H1 (cell line): ENCODE results near the gene TTC31. TPM values are rescaled to one million over a fixed set of nuclear protein-coding genes. Genes with fewer than 3 reads are reported as not detected.

Source experiments
- CTCF ChIA-PET: fragments of 300-600 bp; sonication (Branson Sonifier 250); formaldehyde crosslinking; loops from one replicate; lab custom pipeline; 2021; ENCODE audit not compliant: partially characterized antibody; lab: Charles Lee
- POLR2A ChIA-PET: fragments of 300-600 bp; sonication (Branson Sonifier 250); formaldehyde crosslinking; loops from one replicate; lab custom pipeline; 2021; ENCODE audit warnings: inconsistent platforms; ENCODE audit not compliant: partially characterized antibody; lab: Charles Lee
- DNase-seq, 2 experiments: peaks; one replicate each; pipeline versions ENCODE4 v3.0.0 to v3.0.0-alpha.2; 2010 to 2022; ENCODE audit warnings: low spot score in 2 of 2, low read depth in 1 of 2, mixed read lengths in 1 of 2
- FAIRE-seq: peaks from 2 replicates; lab custom pipeline; 2011; peaks lifted over from hg19 to GRCh38; lab: Jason Lieb, UNC
- H2AFZ ChIP-seq: 2 replicates; pipeline ENCODE4 v1.8.1; 2012; ENCODE audit warnings: low read length, inconsistent platforms
- H2AK5ac ChIP-seq: 2 replicates; pipeline ENCODE4 v1.6.1; 2013; ENCODE audit warnings: low read depth, low read length
- H2BK120ac ChIP-seq: replicated peaks from 2 replicates; pipeline ENCODE3; 2013; ENCODE audit warnings: low read depth, low read length, inconsistent platforms
- H2BK12ac ChIP-seq: 2 replicates; pipeline ENCODE4 v1.6.1; 2013; ENCODE audit warnings: low read depth, low read length
- H2BK15ac ChIP-seq: 2 replicates; pipeline ENCODE4 v1.6.1; 2013; ENCODE audit warnings: low read length
- H2BK20ac ChIP-seq: 2 replicates; pipeline ENCODE4 v1.6.1; 2013; ENCODE audit warnings: low read length
- H2BK5ac ChIP-seq: 2 replicates; pipeline ENCODE4 v1.6.1; 2013; ENCODE audit warnings: low read depth, low read length
- H3K14ac ChIP-seq: 2 replicates; pipeline ENCODE4 v1.6.1; 2013; ENCODE audit warnings: inconsistent platforms; ENCODE audit not compliant: insufficient read length
- H3K18ac ChIP-seq: 2 replicates; pipeline ENCODE4 v1.6.1; 2013; ENCODE audit warnings: low read length; ENCODE audit errors: extremely low read depth
- H3K23ac ChIP-seq: 2 replicates; pipeline ENCODE4 v1.6.1; 2013; ENCODE audit warnings: inconsistent platforms; ENCODE audit not compliant: insufficient read length
- H3K23me2 ChIP-seq: 2 replicates; pipeline ENCODE4 v1.6.1; 2013; ENCODE audit warnings: low read depth, low read length
- H3K27ac ChIP-seq: 2 replicates; pipeline ENCODE4 v1.6.1; 2011; ENCODE audit warnings: low read depth, low read length, inconsistent platforms
- H3K27me3 ChIP-seq, 4 experiments: replicated peaks in 1 of 4; 1 replicate in 1 of 4; 2 replicates in 3 of 4; pipeline versions ENCODE4 v1.6.1 to v1.8.1; 2011 to 2013; ENCODE audit warnings: low read length in 3 of 4, mild to moderate bottlenecking in 3 of 4, inconsistent platforms in 2 of 4, mixed read lengths in 2 of 4, moderate library complexity in 1 of 4; ENCODE audit not compliant: control insufficient read depth in 3 of 4, insufficient read depth in 3 of 4; ENCODE audit errors: extremely low read depth in 1 of 4
- H3K36me3 ChIP-seq, 4 experiments: 2 replicates each; pipeline versions ENCODE4 v1.6.1 to v1.8.1; 2011 to 2013; ENCODE audit warnings: mild to moderate bottlenecking in 4 of 4, low read length in 3 of 4, moderate library complexity in 2 of 4, control low read depth in 1 of 4, inconsistent platforms in 1 of 4; ENCODE audit not compliant: insufficient read depth in 4 of 4, control insufficient read depth in 2 of 4
- H3K4ac ChIP-seq: replicated peaks from 2 replicates; pipeline ENCODE3; 2013; ENCODE audit warnings: low read length, low read depth, mixed read lengths, inconsistent platforms; ENCODE audit not compliant: insufficient read length
- H3K4me1 ChIP-seq, 4 experiments: replicated peaks in 1 of 4; 1 replicate in 1 of 4; 2 replicates in 3 of 4; pipeline versions ENCODE4 v1.6.1 to v1.8.1; 2011 to 2013; ENCODE audit warnings: low read length in 3 of 4, inconsistent platforms in 2 of 4, mixed read lengths in 1 of 4; ENCODE audit not compliant: insufficient read depth in 4 of 4, control insufficient read depth in 3 of 4
- H3K4me2 ChIP-seq, 2 experiments: 2 replicates each; pipeline versions ENCODE4 v1.6.1 to v1.8.1; 2011 to 2013; ENCODE audit warnings: low read depth in 2 of 2, low read length in 2 of 2, control low read depth in 1 of 2, inconsistent platforms in 1 of 2, mild to moderate bottlenecking in 1 of 2; ENCODE audit not compliant: insufficient read depth in 1 of 2
- H3K4me3 ChIP-seq, 4 experiments: fragments of 200-600, 300-600 bp in 1 of 4; sonication (generic), shearing (Covaris generic), sonication (Bioruptor Twin) in 1 of 4; 2 replicates each; pipeline versions ENCODE4 v1.5.1 to v1.8.1; 2011 to 2016; ENCODE audit warnings: low read length in 4 of 4, low read depth in 3 of 4, control low read depth in 2 of 4, inconsistent platforms in 2 of 4, mild to moderate bottlenecking in 2 of 4, mixed read lengths in 1 of 4, moderate library complexity in 1 of 4; ENCODE audit not compliant: insufficient read depth in 2 of 4; ENCODE audit errors: extremely low read depth in 1 of 4
- H3K56ac ChIP-seq: replicated peaks from 2 replicates; pipeline ENCODE3; 2013; ENCODE audit warnings: low read depth, mild to moderate bottlenecking, mixed read lengths, low read length, inconsistent platforms; ENCODE audit not compliant: insufficient read length
- H3K79me1 ChIP-seq: 2 replicates; pipeline ENCODE4 v1.6.1; 2013; ENCODE audit warnings: low read depth, low read length, control low read depth
- H3K79me2 ChIP-seq, 2 experiments: 2 replicates each; pipeline versions ENCODE4 v1.6.1 to v1.8.1; 2012 to 2013; ENCODE audit warnings: low read length in 2 of 2, mild to moderate bottlenecking in 2 of 2, inconsistent platforms in 1 of 2; ENCODE audit not compliant: insufficient read depth in 2 of 2, control insufficient read depth in 1 of 2
- H3K9ac ChIP-seq, 4 experiments: replicated peaks in 1 of 4; 1 replicate in 1 of 4; 2 replicates in 3 of 4; pipeline versions ENCODE4 v1.6.1 to v1.8.1; 2011 to 2013; ENCODE audit warnings: low read depth in 3 of 4, low read length in 3 of 4, control low read depth in 2 of 4, mild to moderate bottlenecking in 2 of 4, moderate library complexity in 2 of 4, inconsistent platforms in 1 of 4; ENCODE audit errors: extremely low read depth in 1 of 4
- H3K9me3 ChIP-seq, 2 experiments: 2 replicates each; pipeline versions ENCODE4 v1.6.1 to v1.8.1; 2012 to 2013; ENCODE audit warnings: mild to moderate bottlenecking in 2 of 2, moderate library complexity in 2 of 2, control low read depth in 1 of 2, inconsistent platforms in 1 of 2, low read depth in 1 of 2, low read length in 1 of 2, mixed read lengths in 1 of 2; ENCODE audit not compliant: insufficient read depth in 2 of 2
- H4K20me1 ChIP-seq, 2 experiments: replicated peaks in 1 of 2; 2 replicates each; pipeline versions ENCODE3 to v1.8.1; 2011 to 2013; ENCODE audit warnings: inconsistent platforms in 2 of 2, low read length in 2 of 2, mild to moderate bottlenecking in 1 of 2; ENCODE audit not compliant: insufficient read depth in 2 of 2, control insufficient read depth in 1 of 2
- H4K5ac ChIP-seq: 2 replicates; pipeline ENCODE4 v1.6.1; 2013; ENCODE audit warnings: low read length, low read depth, mixed read lengths, inconsistent platforms; ENCODE audit not compliant: insufficient read length
- H4K8ac ChIP-seq: 2 replicates; pipeline ENCODE4 v1.8.0; 2013; ENCODE audit warnings: mild to moderate bottlenecking, moderate library complexity, low read length, inconsistent platforms; ENCODE audit not compliant: insufficient read depth; ENCODE audit errors: extremely low read depth
- H4K91ac ChIP-seq: replicated peaks from 2 replicates; pipeline ENCODE3; 2013; ENCODE audit warnings: low read length, mixed read lengths, inconsistent platforms; ENCODE audit not compliant: insufficient read length
- GABPA ChIP-seq: IDR thresholded peaks from 2 replicates; pipeline ENCODE4 v1.6.1; 2011; ENCODE audit warnings: mild to moderate bottlenecking, low read length, moderate library complexity, borderline replicate concordance; ENCODE audit not compliant: insufficient read depth
- SAP30 ChIP-seq: fragments of 300-600 bp; sonication (generic); IDR thresholded peaks from 2 replicates; pipeline ENCODE4 v1.7.1; 2012; ENCODE audit warnings: low read length, moderate library complexity, mild to moderate bottlenecking, inconsistent platforms; ENCODE audit not compliant: insufficient read depth, insufficient replicate concordance
- WGBS, 2 experiments: shearing (Covaris generic) in 1 of 2; methylation state at CpG; one replicate each; pipeline versions ENCODE4 v1.1.6 to v1.1.7; 2013 to 2015; ENCODE audit warnings: low lambda C conversion rate in 2 of 2, mixed read lengths in 2 of 2, inconsistent platforms in 1 of 2, low coverage in 1 of 2, missing lambda C conversion rate in 1 of 2; ENCODE audit not compliant: insufficient replicate concordance in 2 of 2, insufficient coverage in 1 of 2, insufficient read length in 1 of 2; ENCODE audit errors: extremely low coverage in 1 of 2, missing lambda C conversion rate in 1 of 2; 5-methylcytosine and 5-hydroxymethylcytosine counted together
- polyA plus RNA-seq, 7 experiments: library from polyadenylated mRNA; depleted of rRNA in 3 of 7; stranded (reverse) in 5 of 7; unstranded in 2 of 7; fragments of >200 nt in 5 of 7; fragments of 200-250 nt in 2 of 7; gene quantifications; 1 replicate in 5 of 7; 2 replicates in 1 of 7; 4 replicates in 1 of 7; pipeline versions ENCODE4 v1.2.1 to v1.2.3, GENCODE V29; 2011 to 2013; ENCODE audit warnings: missing spikeins in 2 of 7, mixed read lengths in 2 of 7
- total RNA-seq: library from RNA; stranded (reverse); fragmentation: NEBNext Ultra II Directional; extraction: Animal tissue kit (Norgen Biotek cat#: 25700); gene quantifications from 2 replicates; pipeline ENCODE4 v1.2.1, GENCODE V29; 2021

Gene TTC31
- total and polyA plus RNA-seq, 2 of the 8 experiments (the other 6 are each of a cell fraction or from before 2014, with no cell fraction given): 28.8 to 29.9 TPM

- Histone ChIP-seq H3K23me2 (peaks cover 6% of the 10 kb centered on the region; the same call in 1 of the 2 replicates), H3K27me3 (no peaks in the 10 kb centered on the region; a peak in 2 of 7 replicates), H3K27ac (peak overlapping the region; percentile 87), H3K79me2 (peaks cover 4 to 42% of the 10 kb centered on the region in 2 experiments; a peak in 2 of 4 replicates), H3K23ac (no peak overlapping the region), H4K91ac (no peak overlapping the region), H2AFZ (no peak overlapping the region), H4K8ac (peak overlapping the region; percentile 54; the same call in 1 of the 2 replicates), H2AK5ac (no peak overlapping the region), H2BK5ac (no peak overlapping the region), H2BK15ac (no peak overlapping the region; the same call in 1 of the 2 replicates), H3K9me3 (no peaks in the 10 kb centered on the region), H4K5ac (peak overlapping the region; percentile 80), H3K18ac (peak overlapping the region; percentile 68), H3K4me3 (peak overlapping the region; percentile 69 to 90 (median 80)), H3K36me3 (peaks cover 0 to 5% (median under 1%) of the 10 kb centered on the region in 4 experiments; a peak in 1 of 8 replicates), H3K79me1 (peaks cover 19% of the 10 kb centered on the region), H2BK20ac (no peak overlapping the region), H2BK120ac (no peak overlapping the region), H3K56ac (peak overlapping the region; percentile 13), H3K14ac (no peak overlapping the region), H3K4ac (no peak overlapping the region), H4K20me1 (peaks cover 6 to 12% of the 10 kb centered on the region in 2 experiments), H2BK12ac (peak overlapping the region; percentile 62; the same call in 1 of the 2 replicates), H3K4me2 (peak overlapping the region; percentile 68 to 92), H3K9ac (peak overlapping the region; percentile 1 to 77 (median 74); a peak in 6 of 7 replicates), H3K4me1 (peaks cover 4 to 24% (median 17%) of the 10 kb centered on the region in 4 experiments; a peak in 6 of 7 replicates)
- DNase-seq (no peak), FAIRE-seq (no peak)
- POLR2A ChIA-PET: interaction anchor here (0.7 to 3.9 kb wide), 23 partner anchors 8 to 150 kb away, joined by 3 to 66 read pairs (median 5); partner anchors contain the start of genes AUP1, C2orf81, CCDC142 and HTRA2
- CTCF ChIA-PET: interaction anchor here (0.8 to 3.1 kb wide), 13 partner anchors 8 to 105 kb away, joined by 3 to 16 read pairs (median 4); partner anchors contain the start of genes CCDC142, TTC31 and WBP1
- TF ChIP-seq GABPA (no peak), SAP30 (peak; percentile 77)
- 51% methylated on average over 9 of the region's 14 CpGs; no CpG with 5 or more reads in 1 of the 2 experiments for WGBS, 2 experiments
Observed at GRCh38 chr2:74439803-74440377, 43.0 kb upstream of the TTC31 start.
